Fibroblast of lung (primary cell): Measurements from ENCODE around the gene VSIR. TPM values are rescaled to one million over a fixed set of nuclear protein-coding genes. Genes with fewer than 3 reads are reported as not detected.

ENCODE experiments used
- DNase-seq, 2 donors: peaks; one replicate each; pipeline versions ENCODE4 v3.0.0 to v3.0.0-alpha.2; 2010; ENCODE audit warnings: low read depth in 2 of 2
- H2AFZ ChIP-seq: 2 replicates; pipeline ENCODE4 v1.5.1; 2012; ENCODE audit warnings: low read length, control low read depth, inconsistent platforms
- H3K27ac ChIP-seq: 2 replicates; pipeline ENCODE4 v1.5.1; 2011; ENCODE audit warnings: low read length, control low read depth; ENCODE audit not compliant: insufficient read depth
- H3K27me3 ChIP-seq: 2 replicates; pipeline ENCODE4 v1.5.1; 2011; ENCODE audit warnings: mild to moderate bottlenecking, low read length; ENCODE audit not compliant: control insufficient read depth, insufficient read depth
- H3K36me3 ChIP-seq: 2 replicates; pipeline ENCODE4 v1.5.1; 2011; ENCODE audit warnings: low read length; ENCODE audit not compliant: control insufficient read depth, insufficient read depth
- H3K4me1 ChIP-seq: 2 replicates; pipeline ENCODE4 v1.5.1; 2011; ENCODE audit warnings: low read length; ENCODE audit not compliant: control insufficient read depth, insufficient read depth; ENCODE audit errors: extremely low read depth
- H3K4me2 ChIP-seq: 2 replicates; pipeline ENCODE4 v1.5.1; 2011; ENCODE audit warnings: low read length, control low read depth; ENCODE audit not compliant: insufficient read depth; ENCODE audit errors: extremely low read depth
- H3K4me3 ChIP-seq, 4 experiments: fragments of 200-600 bp in 1 of 4; sonication (generic) in 1 of 4; replicated peaks in 1 of 4; 2 replicates each; pipeline ENCODE4 v1.5.1; 2011 to 2016; ENCODE audit warnings: low read length in 4 of 4, low read depth in 3 of 4, mild to moderate bottlenecking in 3 of 4, control low read depth in 2 of 4, inconsistent platforms in 1 of 4, mixed read lengths in 1 of 4; ENCODE audit not compliant: insufficient read depth in 1 of 4; ENCODE audit errors: control extremely low read depth in 1 of 4
- H3K79me2 ChIP-seq: 2 replicates; pipeline ENCODE4 v1.5.1; 2012; ENCODE audit warnings: mild to moderate bottlenecking, low read length, inconsistent platforms; ENCODE audit not compliant: control insufficient read depth, insufficient read depth
- H3K9ac ChIP-seq: 2 replicates; pipeline ENCODE4 v1.5.1; 2011; ENCODE audit warnings: mild to moderate bottlenecking, low read length, control low read depth; ENCODE audit not compliant: insufficient read depth
- H3K9me3 ChIP-seq: 2 replicates; pipeline ENCODE4 v1.5.1; 2012; ENCODE audit warnings: low read depth, low read length; ENCODE audit not compliant: control insufficient read depth, insufficient read depth
- H4K20me1 ChIP-seq: 2 replicates; pipeline ENCODE4 v1.5.1; 2011; ENCODE audit warnings: low read length; ENCODE audit not compliant: control insufficient read depth, insufficient read depth; ENCODE audit errors: extremely low read depth
- CTCF ChIP-seq, 2 donors: IDR thresholded peaks in 1 of 2; conservative IDR thresholded peaks in 1 of 2; 1 replicate in 1 of 2; 2 replicates in 1 of 2; pipeline ENCODE4 v1.5.1; 2011 to 2012; ENCODE audit warnings: low read length in 2 of 2, control low read depth in 1 of 2, inconsistent platforms in 1 of 2, low read depth in 1 of 2, mild to moderate bottlenecking in 1 of 2
- EZH2 ChIP-seq: IDR thresholded peaks from 2 replicates; pipeline ENCODE4 v1.5.1; 2012; ENCODE audit warnings: low read length, control low read depth, mild to moderate bottlenecking; ENCODE audit errors: missing control alignments
- polyA plus RNA-seq, 2 donors: library from polyadenylated mRNA; depleted of rRNA in 1 of 2; stranded (reverse) in 1 of 2; unstranded in 1 of 2; fragments of >200 nt; gene quantifications; 2 replicates each; pipeline ENCODE4 v1.2.1, GENCODE V29; 2011 to 2012; ENCODE audit warnings: missing spikeins in 1 of 2
- total RNA-seq: library from RNA; depleted of rRNA; stranded (reverse); fragments of >200 nt; gene quantifications from 2 replicates; pipeline ENCODE4 v1.2.1, GENCODE V29; 2014

VSIR gene
- total and polyA plus RNA-seq, 2 donors (not counting 1 experiment from before 2014, with no cell fraction given), result 39.9 to 44.1 TPM

DNA sequence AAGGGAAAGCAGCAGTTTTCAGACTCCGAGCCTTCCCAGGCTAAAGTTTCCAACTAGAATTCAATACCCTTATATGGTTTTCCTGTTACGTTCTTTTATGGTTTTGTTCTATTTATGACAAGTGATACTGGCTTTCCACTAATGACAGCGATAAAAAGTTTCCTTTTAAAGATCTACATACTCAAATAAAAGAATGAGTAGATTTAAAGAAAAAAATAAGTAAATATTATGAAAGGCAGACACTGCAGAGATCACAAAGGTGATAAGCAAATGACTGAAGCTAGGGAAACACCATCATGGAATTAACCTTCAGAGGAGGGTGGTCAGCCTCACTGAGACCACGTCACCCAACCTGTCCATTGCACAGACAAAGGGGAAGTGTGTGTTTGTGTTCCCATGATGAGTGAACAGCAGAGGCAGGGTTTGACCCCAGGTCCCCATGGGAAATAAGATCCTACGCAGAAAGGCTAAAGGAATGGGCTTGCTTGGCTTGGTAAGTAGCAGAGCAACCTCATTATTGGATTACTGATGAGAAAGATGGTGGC lies 4.0 kb downstream of the VSIR start:
- H3K4me2 ChIP-seq, result peak overlapping the region; percentile 79
- no peaks in the 10 kb centered on the region for H3K9me3 ChIP-seq
- peak overlapping the region; percentile 74 for H3K27ac ChIP-seq
- peaks cover 63% of the 10 kb centered on the region for H3K4me1 ChIP-seq
- no peaks in the 10 kb centered on the region for H4K20me1 ChIP-seq
- peaks cover 2% of the 10 kb centered on the region for H3K79me2 ChIP-seq
- peak in 1 of 2 donors; percentile 10 for DNase-seq
- H2AFZ ChIP-seq, result no peak overlapping the region
- H3K27me3 ChIP-seq, result no peaks in the 10 kb centered on the region
- TF ChIP-seq EZH2, result no peak
- TF ChIP-seq CTCF (conservative IDR thresholded peaks at IDR 0.05 in 1 of 2, IDR thresholded peaks at IDR 0.05 in 1 of 2; ENCODE audit: low read depth in 1 of 2, low read length in 2 of 2), result no peak
- H3K36me3 ChIP-seq, result peaks cover 1% of the 10 kb centered on the region
- peak overlapping the region; percentile 22 to 43 (median 34) for H3K4me3 ChIP-seq
- no peak overlapping the region for H3K9ac ChIP-seq

GRCh38 chr10:71767420-71768035 lies 5.8 kb downstream of the VSIR start:
- Histone ChIP-seq H3K4me1 (peaks cover 54% of the 10 kb centered on the region), H3K79me2 (peaks cover 2% of the 10 kb centered on the region), H4K20me1 (no peaks in the 10 kb centered on the region), H3K4me2 (peak overlapping the region; percentile 63), H3K4me3 (no peak overlapping the region), H2AFZ (no peak overlapping the region), H3K9me3 (no peaks in the 10 kb centered on the region), H3K27me3 (no peaks in the 10 kb centered on the region), H3K27ac (peak overlapping the region; percentile 74), H3K36me3 (peaks cover 1% of the 10 kb centered on the region), H3K9ac (peak overlapping the region; percentile 34)
- DNase-seq, result peak; percentile 27 to 42
- TF ChIP-seq CTCF (conservative IDR thresholded peaks at IDR 0.05 in 1 of 2, IDR thresholded peaks at IDR 0.05 in 1 of 2; ENCODE audit: low read depth in 1 of 2, low read length in 2 of 2), result no peak
- TF ChIP-seq EZH2, result no peak

DNA sequence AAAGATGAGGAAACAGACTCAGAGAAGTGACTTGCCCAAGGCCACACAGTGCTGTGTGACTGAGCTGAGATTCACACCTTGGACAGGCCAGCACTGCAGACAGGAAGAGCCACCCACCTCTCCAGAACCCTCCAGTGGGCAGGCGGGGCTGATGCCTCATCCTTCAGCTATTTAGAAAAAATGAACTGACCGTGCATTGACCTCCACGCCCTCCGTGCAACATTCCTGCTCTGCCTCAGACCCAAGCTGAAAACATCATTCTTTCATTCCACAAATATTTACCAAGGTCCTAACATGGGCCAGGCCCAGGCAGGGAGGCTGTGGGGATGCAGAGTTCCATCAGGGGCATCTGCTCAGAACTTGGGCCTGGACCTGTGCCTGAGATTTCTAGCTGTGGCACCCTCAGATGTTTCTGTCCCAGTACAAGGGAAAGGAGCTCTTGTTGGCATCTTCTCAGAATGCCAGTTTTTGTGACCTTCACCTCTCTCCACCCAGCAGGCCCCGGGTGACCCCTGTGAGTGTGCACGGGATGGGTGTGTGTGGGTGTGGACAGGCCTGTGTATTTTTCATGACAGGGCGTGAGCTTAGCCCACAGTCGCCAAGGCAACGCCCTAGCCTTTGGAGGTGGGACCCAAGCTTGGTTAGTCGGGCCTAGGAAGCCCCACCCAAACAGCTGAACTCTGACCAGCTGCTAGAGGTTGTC lies 6.5 kb downstream of the VSIR start:
- Histone ChIP-seq H3K4me1 (peaks cover 47% of the 10 kb centered on the region), H3K4me3 (no peak overlapping the region)

More for the DNA sequence above, 6.5 kb downstream of the VSIR start:
- no peaks in the 10 kb centered on the region for H4K20me1 ChIP-seq
- peak; percentile 92 to 98 for DNase-seq
- peak overlapping the region; percentile 74 for H3K27ac ChIP-seq
- H3K27me3 ChIP-seq, result no peaks in the 10 kb centered on the region
- H3K9me3 ChIP-seq, result no peaks in the 10 kb centered on the region
- H3K79me2 ChIP-seq, result peaks cover 2% of the 10 kb centered on the region
- TF ChIP-seq CTCF (conservative IDR thresholded peaks at IDR 0.05 in 1 of 2, IDR thresholded peaks at IDR 0.05 in 1 of 2; ENCODE audit: low read depth in 1 of 2, low read length in 2 of 2), result no peak
- TF ChIP-seq EZH2, result no peak
- peak overlapping the region; percentile 34 for H3K9ac ChIP-seq
- H2AFZ ChIP-seq, result no peak overlapping the region
- peaks cover 1% of the 10 kb centered on the region for H3K36me3 ChIP-seq
- H3K4me2 ChIP-seq, result peak overlapping the region; percentile 63
